Erythroblast (primary cell): Measurements from ENCODE around the gene TSPAN16.

ENCODE experiments used
- GATA1 ChIP-seq: IDR thresholded peaks from 2 replicates; pipeline ENCODE4 v1.6.1; 2011; ENCODE audit warnings: low read depth, mild to moderate bottlenecking, control low read depth, low read length, moderate library complexity
- POLR2A ChIP-seq: IDR thresholded peaks from 2 replicates; pipeline ENCODE4 v1.6.1; 2011; ENCODE audit warnings: mild to moderate bottlenecking, low read length

GRCh38 chr19:11267316-11268085 lies 28.5 kb upstream of the TSPAN16 start:
- TF ChIP-seq POLR2A (no peak), GATA1 (no peak)
